GM12864 (cell line): Measurements from ENCODE around the gene BARD1.
"Not testable (repeated sequence)": the region's sequence is repeated elsewhere in the genome, so short reads cannot be mapped to it uniquely, and the experiment has no call there.

Experiments
- DNase-seq: peaks from one replicate; pipeline ENCODE4 v3.0.0-alpha.2; 2011; ENCODE audit warnings: low read depth
- H3K4me3 ChIP-seq: 2 replicates; pipeline ENCODE4 v1.5.1; 2011; ENCODE audit warnings: mild to moderate bottlenecking, low read depth, low read length, control low read depth
- CTCF ChIP-seq: IDR thresholded peaks from 2 replicates; pipeline ENCODE4 v1.5.1; 2011; ENCODE audit warnings: low read depth, mild to moderate bottlenecking, moderate library complexity, low read length, control low read depth, inconsistent platforms; ENCODE audit errors: missing control alignments

BARD1 gene

GRCh38 chr2:214801068-214801467, 8.4 kb downstream of the BARD1 start:
- H3K4me3 ChIP-seq: no peak overlapping the region
- no peak for DNase-seq
- TF ChIP-seq CTCF: no peak

- no peak for DNase-seq
- H3K4me3 ChIP-seq: no peak overlapping the region
- no peak for TF ChIP-seq CTCF
These were observed 9.3 kb downstream of the BARD1 start for GRCh38 chr2:214800180-214800579.

GRCh38 chr2:214796911-214797310, 12.6 kb downstream of the BARD1 start:
- TF ChIP-seq CTCF: no peak
- DNase-seq: no peak
- no peak overlapping the region for H3K4me3 ChIP-seq

- not testable (repeated sequence) for H3K4me3 ChIP-seq, DNase-seq
These were observed 26.3 kb downstream of the BARD1 start for GRCh38 chr2:214783181-214783580.

GRCh38 chr2:214782671-214783070, 26.8 kb downstream of the BARD1 start:
- no peak for DNase-seq
- no peak overlapping the region for H3K4me3 ChIP-seq
- TF ChIP-seq CTCF: no peak

GRCh38 chr2:214781226-214781625, 28.3 kb downstream of the BARD1 start:
- TF ChIP-seq CTCF: no peak
- no peak for DNase-seq
- H3K4me3 ChIP-seq: no peak overlapping the region

GRCh38 chr2:214775971-214776370, 33.5 kb downstream of the BARD1 start:
- H3K4me3 ChIP-seq: no peak overlapping the region
- no peak for DNase-seq
- no peak for TF ChIP-seq CTCF

- no peak overlapping the region for H3K4me3 ChIP-seq
- DNase-seq: no peak
- no peak for TF ChIP-seq CTCF
These were observed 35.4 kb downstream of the BARD1 start for GRCh38 chr2:214774108-214774507.
